GM23248 (cell line): ENCODE results near the gene OR10H5.

Experiments used
- EZH2 ChIP-seq: fragments of 200-600 bp; sonication (generic); IDR thresholded peaks from 2 replicates; pipeline ENCODE4 v1.6.1; 2018; ENCODE audit warnings: antibody characterized with exemption, mild to moderate bottlenecking; ENCODE audit not compliant: insufficient read depth, poor library complexity, severe bottlenecking
- EZH2phosphoT487 ChIP-seq: fragments of 200-600 bp; sonication (generic); IDR thresholded peaks from 2 replicates; pipeline ENCODE4 v1.6.1; 2018; ENCODE audit warnings: antibody characterized with exemption, moderate library complexity, mild to moderate bottlenecking, low read depth; ENCODE audit not compliant: insufficient read depth

DNA sequence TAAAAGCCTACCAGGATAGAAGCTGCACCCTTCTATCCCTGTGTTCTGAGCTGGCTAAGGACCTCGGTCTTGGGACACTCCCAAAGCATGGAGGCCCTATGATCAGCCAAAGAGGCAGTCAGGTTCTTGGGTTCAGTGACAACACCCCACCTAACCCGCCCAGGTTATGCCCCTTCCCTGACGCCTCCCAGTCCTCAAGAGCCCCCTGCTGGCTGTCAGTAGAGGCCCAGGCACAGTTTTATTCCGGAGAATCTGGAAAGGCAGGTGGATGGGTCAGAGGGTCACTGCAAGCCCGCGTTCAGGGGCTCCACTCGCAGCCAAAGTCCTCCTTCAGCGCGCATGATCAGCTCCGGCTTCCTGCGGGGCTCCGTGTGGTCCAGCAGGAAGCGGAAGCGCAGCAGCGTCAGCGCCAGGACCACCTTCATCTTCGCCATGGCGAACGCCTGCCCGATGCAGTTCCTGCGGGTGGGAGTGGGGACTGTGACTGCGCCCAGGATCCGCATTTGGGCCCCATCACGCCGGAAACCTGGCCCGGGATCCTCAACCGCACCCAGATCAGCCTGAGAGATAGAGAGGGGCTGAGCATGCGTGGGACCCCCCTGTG, 27.4 kb upstream of the OR10H5 start:
- TF ChIP-seq EZH2 (no peak), EZH2phosphoT487 (no peak)
